Activated CD4-positive, alpha-beta memory T cell treated with anti-CD3 and anti-CD28 coated beads, Interleukin-2, amount 10 ng/mL, durations not matched to agents 7 days and 5 days (primary cell): ENCODE data around the gene FOXJ3. TPM values are rescaled to one million over a fixed set of nuclear protein-coding genes. Genes with fewer than 3 reads are reported as not detected.

Experiments
- CTCF ChIA-PET: fragments of 350-600 bp; sonication (Branson Sonifier 250); formaldehyde crosslinking; loops from one replicate; lab custom pipeline; 2021; ENCODE audit warnings: antibody characterized with exemption, inconsistent platforms; lab: Charles Lee
- POLR2A ChIA-PET: fragments of 350-600 bp; sonication (Branson Sonifier 250); formaldehyde crosslinking; loops from one replicate; lab custom pipeline; 2021; ENCODE audit warnings: antibody characterized with exemption; lab: Charles Lee
- DNase-seq: peaks from one replicate; pipeline ENCODE4 v3.0.0-alpha.2; 2020
- H3K27ac Mint-ChIP-seq: one replicate; pipeline ENCODE4 v1.8.0; 2021; ENCODE audit warnings: mild to moderate bottlenecking, mixed read lengths
- H3K27me3 Mint-ChIP-seq: one replicate; pipeline ENCODE4 v1.8.0; 2021; ENCODE audit warnings: mixed read lengths
- H3K36me3 Mint-ChIP-seq: one replicate; pipeline ENCODE4 v1.8.0; 2021; ENCODE audit warnings: low read depth, mixed read lengths
- H3K4me1 Mint-ChIP-seq: one replicate; pipeline ENCODE4 v1.8.0; 2021; ENCODE audit warnings: mixed read lengths
- H3K4me3 Mint-ChIP-seq: one replicate; pipeline ENCODE4 v1.8.0; 2021; ENCODE audit warnings: mild to moderate bottlenecking, mixed read lengths
- H3K9me3 Mint-ChIP-seq: one replicate; pipeline ENCODE4 v1.8.0; 2021; ENCODE audit warnings: mixed read lengths
- total RNA-seq, 2 experiments: library from RNA; stranded (reverse); gene quantifications; one replicate each; pipeline ENCODE4 v1.2.3, GENCODE V29; 2021

FOXJ3 gene
- total RNA-seq, 2 experiments from 2014 or later, result 44.9 to 47.1 TPM

DNA sequence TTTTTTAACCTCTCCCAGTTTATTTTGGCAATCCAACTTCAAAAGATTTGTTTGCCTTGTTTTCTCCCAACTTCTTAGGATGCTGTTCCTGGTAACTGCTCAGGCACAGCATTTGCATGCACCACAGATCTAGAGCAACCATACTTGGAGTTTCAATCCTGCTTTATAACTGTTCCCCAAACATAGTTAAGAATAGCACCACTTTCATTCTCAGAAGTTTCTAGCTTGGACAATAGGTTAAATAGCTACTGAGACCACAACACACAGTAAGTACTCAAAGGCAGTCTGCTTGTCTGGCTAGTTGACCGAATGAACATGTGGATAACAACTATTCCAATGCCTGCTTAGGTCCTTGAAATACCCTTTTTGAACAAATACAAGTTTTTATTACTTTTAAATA, 76.8 kb downstream of the FOXJ3 start:
- peaks cover 6% of the 10 kb centered on the region for H3K4me1 Mint-ChIP-seq
- POLR2A ChIA-PET, result no interaction called here
- H3K27me3 Mint-ChIP-seq, result no peaks in the 10 kb centered on the region
- no peak for DNase-seq
- no peak overlapping the region for H3K4me3 Mint-ChIP-seq
- H3K9me3 Mint-ChIP-seq, result no peaks in the 10 kb centered on the region
- peaks cover 37% of the 10 kb centered on the region for H3K36me3 Mint-ChIP-seq
- no peak overlapping the region for H3K27ac Mint-ChIP-seq
- CTCF ChIA-PET, result no interaction called here

DNA sequence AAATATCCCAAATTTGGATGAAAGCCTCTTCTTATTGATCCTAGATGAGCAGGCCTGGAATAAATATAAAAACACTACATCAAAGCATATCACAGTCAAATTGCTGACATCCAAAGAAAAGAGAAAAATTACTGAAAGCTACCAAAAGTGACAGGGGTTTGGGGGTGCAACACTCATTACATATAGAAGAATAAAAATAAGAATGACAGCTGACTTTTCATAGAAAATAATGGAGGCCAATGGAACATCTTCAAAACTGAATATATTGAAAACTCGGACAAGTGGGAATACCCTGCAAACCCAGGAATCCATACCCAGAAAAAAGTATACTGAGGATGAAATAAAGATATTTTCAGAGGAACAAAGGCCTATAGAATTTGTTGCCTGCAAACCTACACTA, 84.0 kb downstream of the FOXJ3 start:
- DNase-seq, result no peak
- Mint-ChIP-seq H3K27ac (no peak overlapping the region), H3K27me3 (no peaks in the 10 kb centered on the region), H3K9me3 (peaks cover 9% of the 10 kb centered on the region), H3K4me1 (peaks cover 2% of the 10 kb centered on the region), H3K36me3 (peaks cover 40% of the 10 kb centered on the region), H3K4me3 (no peak overlapping the region)
- ChIA-PET POLR2A (no interaction called here), CTCF (no interaction called here)

GRCh38 chr1:42250164-42250563, 84.9 kb downstream of the FOXJ3 start:
- peaks cover 40% of the 10 kb centered on the region for H3K36me3 Mint-ChIP-seq
- POLR2A ChIA-PET, result no interaction called here
- peaks cover 3% of the 10 kb centered on the region for H3K4me1 Mint-ChIP-seq
- no peaks in the 10 kb centered on the region for H3K27me3 Mint-ChIP-seq
- H3K4me3 Mint-ChIP-seq, result no peak overlapping the region
- no peak for DNase-seq
- CTCF ChIA-PET, result no interaction called here
- peaks cover 11% of the 10 kb centered on the region for H3K9me3 Mint-ChIP-seq
- no peak overlapping the region for H3K27ac Mint-ChIP-seq

DNA sequence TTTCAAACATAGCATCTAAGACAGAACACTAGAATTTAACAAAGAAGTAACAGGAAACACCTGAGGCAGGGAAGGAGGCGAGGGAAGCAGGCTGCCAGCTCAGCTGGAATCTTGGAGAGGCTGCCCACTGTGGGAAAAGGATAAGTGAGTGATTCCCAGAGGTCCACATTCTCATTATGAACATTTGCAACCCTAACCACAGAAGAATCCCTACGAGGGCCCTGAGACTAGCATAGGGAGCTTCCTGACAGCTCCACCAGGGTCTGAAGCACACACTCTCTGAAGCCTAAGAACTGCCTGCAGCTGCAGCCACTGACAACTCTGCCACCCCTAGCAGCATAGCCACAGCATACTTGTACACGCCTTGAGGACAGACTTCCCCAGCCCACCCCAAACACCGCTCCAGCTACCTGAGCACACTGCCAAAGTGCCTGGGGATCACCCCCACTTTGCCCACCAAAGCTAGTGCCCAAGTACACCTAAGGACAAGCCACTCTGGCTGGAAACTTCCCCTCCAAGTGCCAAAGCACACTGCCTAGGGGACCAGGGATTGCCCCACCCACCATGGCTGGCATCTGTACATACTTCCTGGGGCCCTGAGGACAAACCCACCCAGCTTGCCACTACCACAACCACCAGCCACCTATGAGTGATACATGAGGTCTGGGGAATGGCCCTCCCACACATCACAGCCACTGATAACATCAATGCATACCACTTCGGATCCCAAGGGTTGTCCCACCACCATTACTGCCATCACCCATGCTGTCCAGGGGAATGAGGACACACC, 93.9 kb downstream of the FOXJ3 start:
- Mint-ChIP-seq H3K9me3 (peaks cover 36% of the 10 kb centered on the region), H3K4me3 (no peak overlapping the region), H3K27me3 (no peaks in the 10 kb centered on the region), H3K4me1 (peaks cover 6% of the 10 kb centered on the region), H3K27ac (no peak overlapping the region), H3K36me3 (peaks cover 70% of the 10 kb centered on the region)
- DNase-seq, result no peak
- CTCF ChIA-PET, result no interaction called here
- POLR2A ChIA-PET, result no interaction called here

DNA sequence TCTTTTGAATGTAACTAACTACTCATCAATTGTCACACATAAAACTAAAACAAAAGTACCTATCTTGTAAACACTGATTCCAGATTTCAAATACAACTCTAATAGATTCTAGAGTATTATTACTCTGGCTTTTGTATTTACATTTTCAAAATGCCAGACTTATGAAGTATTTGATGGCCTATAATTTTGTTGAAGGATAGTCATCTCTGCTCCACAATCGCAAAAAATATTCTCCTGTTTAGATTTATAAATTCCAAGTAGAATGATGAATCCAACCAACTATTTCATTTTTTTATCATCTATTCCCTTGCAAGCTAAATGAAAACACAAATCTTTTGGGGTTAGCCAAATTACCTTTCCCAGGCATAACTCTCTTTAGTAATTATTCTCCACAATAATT, 95.5 kb downstream of the FOXJ3 start:
- no peak for DNase-seq
- Mint-ChIP-seq H3K27me3 (no peaks in the 10 kb centered on the region), H3K9me3 (peaks cover 40% of the 10 kb centered on the region), H3K4me3 (no peak overlapping the region), H3K4me1 (peaks cover 4% of the 10 kb centered on the region), H3K27ac (no peak overlapping the region), H3K36me3 (peaks cover 73% of the 10 kb centered on the region)
- POLR2A ChIA-PET, result no interaction called here
- CTCF ChIA-PET, result no interaction called here

DNA sequence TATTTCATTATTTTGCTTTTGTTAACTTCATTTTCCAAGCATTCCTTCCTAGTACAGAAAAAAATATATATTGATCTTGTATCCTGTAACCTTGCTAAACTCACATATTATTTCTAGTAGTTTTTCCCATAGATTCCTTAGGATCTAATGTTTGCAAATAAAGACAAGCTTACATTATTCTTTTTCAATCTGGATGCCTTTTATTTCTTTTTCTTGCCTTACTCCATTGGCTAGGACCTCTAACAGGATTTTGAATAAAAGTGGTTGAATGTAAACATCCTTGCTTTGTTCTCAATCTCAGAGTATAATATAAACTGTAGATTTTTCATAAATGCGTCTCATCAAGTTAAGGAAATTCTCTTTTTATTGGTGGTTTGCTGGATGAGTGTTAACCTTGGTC, 96.0 kb downstream of the FOXJ3 start:
- H3K4me3 Mint-ChIP-seq, result no peak overlapping the region
- peaks cover 40% of the 10 kb centered on the region for H3K9me3 Mint-ChIP-seq
- ChIA-PET POLR2A (no interaction called here), CTCF (no interaction called here)
- H3K36me3 Mint-ChIP-seq, result peaks cover 67% of the 10 kb centered on the region
- no peak for DNase-seq
- peaks cover 4% of the 10 kb centered on the region for H3K4me1 Mint-ChIP-seq
- H3K27me3 Mint-ChIP-seq, result no peaks in the 10 kb centered on the region
- no peak overlapping the region for H3K27ac Mint-ChIP-seq

DNA sequence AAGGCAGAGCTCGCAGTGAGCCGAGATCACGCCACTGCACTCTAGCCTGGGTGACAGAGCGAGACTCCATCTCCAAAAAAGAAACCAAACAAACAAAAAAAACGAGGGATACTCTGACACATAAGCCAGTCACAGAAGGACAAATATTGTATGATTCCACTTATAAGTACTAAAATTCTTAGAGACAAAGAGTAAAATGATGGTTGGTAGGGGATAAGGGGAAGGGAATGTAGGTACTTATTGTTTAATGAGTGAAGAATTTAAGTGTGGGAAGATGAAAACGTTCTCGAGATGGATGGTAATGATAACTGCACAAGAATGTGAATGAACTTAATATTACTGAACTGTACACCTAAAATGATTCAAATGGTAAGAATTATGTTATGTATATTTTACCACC, 103.8 kb downstream of the FOXJ3 start:
- ChIA-PET POLR2A (no interaction called here), CTCF (no interaction called here)
- no peaks in the 10 kb centered on the region for H3K27me3 Mint-ChIP-seq
- H3K27ac Mint-ChIP-seq, result no peak overlapping the region
- H3K36me3 Mint-ChIP-seq, result peaks cover 11% of the 10 kb centered on the region
- peaks cover 11% of the 10 kb centered on the region for H3K9me3 Mint-ChIP-seq
- no peaks in the 10 kb centered on the region for H3K4me1 Mint-ChIP-seq
- no peak overlapping the region for H3K4me3 Mint-ChIP-seq
- DNase-seq, result no peak

DNA sequence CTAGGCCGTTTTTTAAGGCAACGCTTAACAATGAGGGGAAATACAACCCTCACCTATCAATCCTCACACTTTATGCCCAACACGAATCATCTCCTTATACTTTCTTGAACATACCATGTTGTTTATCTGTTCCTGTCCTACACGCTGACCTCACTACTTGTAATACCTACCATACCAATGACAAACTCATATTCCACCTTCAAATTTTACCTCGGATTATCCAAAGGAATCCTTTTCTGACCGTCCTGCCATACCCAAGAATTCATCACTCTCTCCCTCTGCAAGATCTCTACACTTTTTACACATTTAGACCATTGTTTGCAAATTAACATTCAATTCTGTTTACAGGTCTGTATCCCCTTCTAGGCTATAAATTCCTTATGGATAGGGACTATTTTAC, 106.1 kb downstream of the FOXJ3 start:
- ChIA-PET POLR2A (interaction anchor here (0.6 kb wide), 1 partner anchor 1055 kb away, joined by 3 read pairs; no protein-coding TSS in a partner anchor), CTCF (interaction anchor here (1.0 kb wide), 1 partner anchor 56 kb away, joined by 3 read pairs; no protein-coding TSS in a partner anchor)
- peaks cover 5% of the 10 kb centered on the region for H3K36me3 Mint-ChIP-seq
- H3K4me1 Mint-ChIP-seq, result no peaks in the 10 kb centered on the region
- DNase-seq, result no peak
- H3K9me3 Mint-ChIP-seq, result peaks cover under 1% of the 10 kb centered on the region
- H3K27me3 Mint-ChIP-seq, result no peaks in the 10 kb centered on the region
- no peak overlapping the region for H3K27ac Mint-ChIP-seq
- H3K4me3 Mint-ChIP-seq, result no peak overlapping the region

GRCh38 chr1:42223036-42223435, 112.0 kb downstream of the FOXJ3 start:
- no peak for DNase-seq
- ChIA-PET CTCF (no interaction called here), POLR2A (no interaction called here)
- Mint-ChIP-seq H3K27ac (no peak overlapping the region), H3K4me3 (no peak overlapping the region), H3K27me3 (no peaks in the 10 kb centered on the region), H3K9me3 (no peaks in the 10 kb centered on the region), H3K4me1 (peaks cover 9% of the 10 kb centered on the region), H3K36me3 (peaks cover 27% of the 10 kb centered on the region)

GRCh38 chr1:42221952-42222606, 113.0 kb downstream of the FOXJ3 start:
- DNase-seq, result no peak
- Mint-ChIP-seq H3K27ac (no peak overlapping the region), H3K4me1 (peaks cover 9% of the 10 kb centered on the region), H3K27me3 (no peaks in the 10 kb centered on the region), H3K4me3 (no peak overlapping the region), H3K9me3 (no peaks in the 10 kb centered on the region), H3K36me3 (peaks cover 30% of the 10 kb centered on the region)
- ChIA-PET CTCF (no interaction called here), POLR2A (no interaction called here)

DNA sequence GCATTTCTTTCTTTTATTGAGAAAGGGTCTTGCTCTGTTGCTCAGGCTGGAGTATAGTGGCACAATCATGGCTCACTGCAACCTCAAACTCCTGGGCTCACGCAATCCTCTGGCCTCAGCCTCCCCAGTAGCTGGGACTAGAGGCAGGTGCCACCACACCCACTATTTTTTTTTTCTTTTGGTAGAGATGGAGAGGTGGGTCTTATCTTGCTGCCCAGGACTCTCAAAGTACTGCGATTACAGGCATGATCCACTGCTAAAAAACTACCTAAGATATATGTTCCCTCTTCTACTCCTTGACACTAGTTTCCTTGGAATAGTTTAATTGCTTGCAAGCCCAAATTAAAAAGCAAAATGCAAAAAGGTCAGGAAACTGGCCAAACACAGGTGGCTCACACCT, 113.6 kb downstream of the FOXJ3 start:
- DNase-seq, result no peak
- no peaks in the 10 kb centered on the region for H3K9me3 Mint-ChIP-seq
- ChIA-PET POLR2A (no interaction called here), CTCF (no interaction called here)
- no peak overlapping the region for H3K27ac Mint-ChIP-seq
- H3K4me1 Mint-ChIP-seq, result peaks cover 9% of the 10 kb centered on the region
- no peaks in the 10 kb centered on the region for H3K27me3 Mint-ChIP-seq
- peaks cover 30% of the 10 kb centered on the region for H3K36me3 Mint-ChIP-seq
- H3K4me3 Mint-ChIP-seq, result no peak overlapping the region

GRCh38 chr1:42219627-42220026, 115.4 kb downstream of the FOXJ3 start:
- Mint-ChIP-seq H3K4me3 (no peak overlapping the region), H3K27ac (no peak overlapping the region), H3K4me1 (peaks cover 9% of the 10 kb centered on the region), H3K27me3 (no peaks in the 10 kb centered on the region), H3K9me3 (peaks cover 2% of the 10 kb centered on the region), H3K36me3 (peaks cover 31% of the 10 kb centered on the region)
- no peak for DNase-seq
- ChIA-PET POLR2A (no interaction called here), CTCF (no interaction called here)

- no peak for DNase-seq
- ChIA-PET CTCF (interaction anchor here (1.3 to 1.7 kb wide), 2 partner anchors 35 to 42 kb away, joined by 4 to 6 read pairs; no protein-coding TSS in a partner anchor), POLR2A (no interaction called here)
- H3K4me3 Mint-ChIP-seq, result no peak overlapping the region
- no peak overlapping the region for H3K27ac Mint-ChIP-seq
- H3K36me3 Mint-ChIP-seq, result peaks cover 49% of the 10 kb centered on the region
- peaks cover 15% of the 10 kb centered on the region for H3K9me3 Mint-ChIP-seq
- peaks cover 5% of the 10 kb centered on the region for H3K4me1 Mint-ChIP-seq
- no peaks in the 10 kb centered on the region for H3K27me3 Mint-ChIP-seq
Observed at GRCh38 chr1:42214447-42214871, 120.6 kb downstream of the FOXJ3 start.
